Ovary (tissue), 3 donors: ENCODE measurements around the gene CYP27B1.

Experiments
- POLR2A ChIP-seq: fragments of 450-650 bp; IDR thresholded peaks from one replicate; pipeline ENCODE4 v1.6.1; 2017; ENCODE audit warnings: antibody characterized with exemption, mild to moderate bottlenecking, moderate library complexity
- TF ChIP-seq, protein P1 (sequence below), 3 donors: fragments of 450-650 bp in 2 of 3; fragments of 200-600 bp in 1 of 3; IDR thresholded peaks; one replicate each; pipeline versions ENCODE4 v1.5.1 to v1.8.0; 2016 to 2022; ENCODE audit warnings: antibody characterized with exemption in 3 of 3, mild to moderate bottlenecking in 1 of 3
- donor health status: DM: no; HTN: no; CAD: no.

DNA sequence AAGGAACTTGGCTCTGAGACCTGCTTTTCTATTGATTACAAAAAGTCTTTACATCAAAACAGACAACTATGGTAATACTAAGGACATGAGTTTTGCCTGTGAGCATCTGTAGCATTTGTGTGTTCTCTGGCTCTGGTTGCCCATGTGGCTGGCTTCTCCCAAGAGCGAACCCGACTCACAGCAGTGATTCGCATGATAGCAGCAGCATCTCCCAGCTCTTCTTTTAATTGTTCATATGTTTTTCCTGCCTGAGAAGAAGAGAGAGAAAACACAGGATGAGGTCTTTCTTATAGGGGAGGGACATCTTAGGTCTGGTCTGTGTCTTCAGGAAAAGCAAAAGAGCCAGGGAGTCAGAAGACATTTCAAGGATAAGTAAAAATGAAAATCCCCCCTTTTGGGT lies 34.1 kb upstream of the CYP27B1 start:
- TF ChIP-seq, protein P1, sequence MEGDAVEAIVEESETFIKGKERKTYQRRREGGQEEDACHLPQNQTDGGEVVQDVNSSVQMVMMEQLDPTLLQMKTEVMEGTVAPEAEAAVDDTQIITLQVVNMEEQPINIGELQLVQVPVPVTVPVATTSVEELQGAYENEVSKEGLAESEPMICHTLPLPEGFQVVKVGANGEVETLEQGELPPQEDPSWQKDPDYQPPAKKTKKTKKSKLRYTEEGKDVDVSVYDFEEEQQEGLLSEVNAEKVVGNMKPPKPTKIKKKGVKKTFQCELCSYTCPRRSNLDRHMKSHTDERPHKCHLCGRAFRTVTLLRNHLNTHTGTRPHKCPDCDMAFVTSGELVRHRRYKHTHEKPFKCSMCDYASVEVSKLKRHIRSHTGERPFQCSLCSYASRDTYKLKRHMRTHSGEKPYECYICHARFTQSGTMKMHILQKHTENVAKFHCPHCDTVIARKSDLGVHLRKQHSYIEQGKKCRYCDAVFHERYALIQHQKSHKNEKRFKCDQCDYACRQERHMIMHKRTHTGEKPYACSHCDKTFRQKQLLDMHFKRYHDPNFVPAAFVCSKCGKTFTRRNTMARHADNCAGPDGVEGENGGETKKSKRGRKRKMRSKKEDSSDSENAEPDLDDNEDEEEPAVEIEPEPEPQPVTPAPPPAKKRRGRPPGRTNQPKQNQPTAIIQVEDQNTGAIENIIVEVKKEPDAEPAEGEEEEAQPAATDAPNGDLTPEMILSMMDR (IDR thresholded peaks at IDR 0.05): no peak
- no peak for TF ChIP-seq POLR2A
